ENCODE data around the gene PPM1H. TPM values are rescaled to one million over a fixed set of nuclear protein-coding genes. Genes with fewer than 3 reads are reported as not detected.

PPM1H gene
- total RNA-seq, 3 donors from 2014 or later (not counting 1 experiment from before 2014, with no cell fraction given) = 0.18 to 2.1 (median 0.40) TPM

GRCh38 chr12:62776997-62777396, 158.0 kb downstream of the PPM1H start:
- no peaks in the 10 kb centered on the region for H3K4me1 Mint-ChIP-seq
- H3K9me3 Mint-ChIP-seq = no peaks in the 10 kb centered on the region
- H3K4me1 ChIP-seq (ENCODE audit: control insufficient read depth, insufficient read depth, low read length) = no peaks in the 10 kb centered on the region
- no peak for TF ChIP-seq CTCF (IDR thresholded peaks at IDR 0.05)
- no peaks in the 10 kb centered on the region for H3K9me3 ChIP-seq (ENCODE audit: control insufficient read depth, insufficient read depth, low read length)
- ATAC-seq (no peak), DNase-seq (no peak)
- no peak overlapping the region for H3K4me3 ChIP-seq (ENCODE audit: low read length)
- H3K27me3 Mint-ChIP-seq (ENCODE audit: low read depth in 2 of 2) = no peaks in the 10 kb centered on the region
- no peak overlapping the region for H3K27ac Mint-ChIP-seq
- no peaks in the 10 kb centered on the region for H3K36me3 Mint-ChIP-seq
- no peak overlapping the region for H3K27ac ChIP-seq (ENCODE audit: low read length)
- no peaks in the 10 kb centered on the region for H3K36me3 ChIP-seq (ENCODE audit: control insufficient read depth, insufficient read depth, low read length)
- no peaks in the 10 kb centered on the region for H3K27me3 ChIP-seq (ENCODE audit: control insufficient read depth, insufficient read depth, low read length)
- intact Hi-C loops (cut with micrococcal nuclease) = no loop called here
- H3K4me3 Mint-ChIP-seq = no peak overlapping the region
- WGBS (ENCODE audit: insufficient coverage) = 84% methylated on average over 2 of the region's 2 CpGs

GRCh38 chr12:62776575-62776974, 158.4 kb downstream of the PPM1H start:
- Mint-ChIP-seq H3K36me3 (no peaks in the 10 kb centered on the region), H3K4me1 (no peaks in the 10 kb centered on the region), H3K4me3 (no peak overlapping the region), H3K27me3 (ENCODE audit: low read depth in 2 of 2) (no peaks in the 10 kb centered on the region), H3K9me3 (no peaks in the 10 kb centered on the region), H3K27ac (no peak overlapping the region)
- no peaks in the 10 kb centered on the region for H3K9me3 ChIP-seq (ENCODE audit: control insufficient read depth, insufficient read depth, low read length)
- intact Hi-C loops (cut with micrococcal nuclease) = no loop called here
- no peak for TF ChIP-seq CTCF (IDR thresholded peaks at IDR 0.05)
- H3K27me3 ChIP-seq (ENCODE audit: control insufficient read depth, insufficient read depth, low read length) = no peaks in the 10 kb centered on the region
- H3K4me1 ChIP-seq (ENCODE audit: control insufficient read depth, insufficient read depth, low read length) = no peaks in the 10 kb centered on the region
- no peak for ATAC-seq
- H3K27ac ChIP-seq (ENCODE audit: low read length) = no peak overlapping the region
- no peaks in the 10 kb centered on the region for H3K36me3 ChIP-seq (ENCODE audit: control insufficient read depth, insufficient read depth, low read length)
- no peak overlapping the region for H3K4me3 ChIP-seq (ENCODE audit: low read length)
- no peak for DNase-seq

- Mint-ChIP-seq H3K27ac (no peak overlapping the region), H3K4me3 (no peak overlapping the region), H3K27me3 (ENCODE audit: low read depth in 2 of 2) (no peaks in the 10 kb centered on the region), H3K9me3 (no peaks in the 10 kb centered on the region), H3K4me1 (no peaks in the 10 kb centered on the region), H3K36me3 (no peaks in the 10 kb centered on the region)
- H3K9me3 ChIP-seq (ENCODE audit: control insufficient read depth, insufficient read depth, low read length) = no peaks in the 10 kb centered on the region
- DNase-seq (no peak), ATAC-seq (no peak)
- H3K27ac ChIP-seq (ENCODE audit: low read length) = no peak overlapping the region
- 86% methylated on average over 8 of the region's 8 CpGs for WGBS (ENCODE audit: insufficient coverage)
- intact Hi-C loops (cut with micrococcal nuclease) = no loop called here
- no peaks in the 10 kb centered on the region for H3K36me3 ChIP-seq (ENCODE audit: control insufficient read depth, insufficient read depth, low read length)
- no peak overlapping the region for H3K4me3 ChIP-seq (ENCODE audit: low read length)
- no peak for TF ChIP-seq CTCF (IDR thresholded peaks at IDR 0.05)
- H3K27me3 ChIP-seq (ENCODE audit: control insufficient read depth, insufficient read depth, low read length) = no peaks in the 10 kb centered on the region
- no peaks in the 10 kb centered on the region for H3K4me1 ChIP-seq (ENCODE audit: control insufficient read depth, insufficient read depth, low read length)
Observed at GRCh38 chr12:62774794-62775193, 160.2 kb downstream of the PPM1H start.

GRCh38 chr12:62772416-62772955, 162.5 kb downstream of the PPM1H start:
- Histone ChIP-seq H3K4me3 (ENCODE audit: low read length) (no peak overlapping the region), H3K27ac (ENCODE audit: low read length) (no peak overlapping the region), H3K9me3 (ENCODE audit: control insufficient read depth, insufficient read depth, low read length) (no peaks in the 10 kb centered on the region), H3K27me3 (ENCODE audit: control insufficient read depth, insufficient read depth, low read length) (no peaks in the 10 kb centered on the region), H3K36me3 (ENCODE audit: control insufficient read depth, insufficient read depth, low read length) (no peaks in the 10 kb centered on the region), H3K4me1 (ENCODE audit: control insufficient read depth, insufficient read depth, low read length) (no peaks in the 10 kb centered on the region)
- H3K27me3 Mint-ChIP-seq (ENCODE audit: low read depth in 2 of 2) = no peaks in the 10 kb centered on the region
- H3K36me3 Mint-ChIP-seq = no peaks in the 10 kb centered on the region
- no peak for TF ChIP-seq CTCF (IDR thresholded peaks at IDR 0.05)
- H3K27ac Mint-ChIP-seq = no peak overlapping the region
- 100% methylated on average over 3 of the region's 4 CpGs for WGBS (ENCODE audit: insufficient coverage)
- H3K4me1 Mint-ChIP-seq = no peaks in the 10 kb centered on the region
- H3K9me3 Mint-ChIP-seq = no peaks in the 10 kb centered on the region
- ATAC-seq (no peak), DNase-seq (no peak)
- H3K4me3 Mint-ChIP-seq = no peak overlapping the region
- intact Hi-C loops (cut with micrococcal nuclease) = no loop called here
